IMR-90 (cell line): ENCODE measurements around the gene KLC3.

Source experiments
- FOS ChIP-seq: fragments of 150-350 bp; IDR thresholded peaks from 2 replicates; pipeline ENCODE4 v1.6.1; 2016; ENCODE audit warnings: low read depth, low read length
- TF ChIP-seq, protein P1 (sequence below): conservative IDR thresholded peaks from 2 replicates; pipeline ENCODE4 v1.5.1; 2012; ENCODE audit warnings: mild to moderate bottlenecking, low read depth, low read length, improper control_type of control experiment

DNA sequence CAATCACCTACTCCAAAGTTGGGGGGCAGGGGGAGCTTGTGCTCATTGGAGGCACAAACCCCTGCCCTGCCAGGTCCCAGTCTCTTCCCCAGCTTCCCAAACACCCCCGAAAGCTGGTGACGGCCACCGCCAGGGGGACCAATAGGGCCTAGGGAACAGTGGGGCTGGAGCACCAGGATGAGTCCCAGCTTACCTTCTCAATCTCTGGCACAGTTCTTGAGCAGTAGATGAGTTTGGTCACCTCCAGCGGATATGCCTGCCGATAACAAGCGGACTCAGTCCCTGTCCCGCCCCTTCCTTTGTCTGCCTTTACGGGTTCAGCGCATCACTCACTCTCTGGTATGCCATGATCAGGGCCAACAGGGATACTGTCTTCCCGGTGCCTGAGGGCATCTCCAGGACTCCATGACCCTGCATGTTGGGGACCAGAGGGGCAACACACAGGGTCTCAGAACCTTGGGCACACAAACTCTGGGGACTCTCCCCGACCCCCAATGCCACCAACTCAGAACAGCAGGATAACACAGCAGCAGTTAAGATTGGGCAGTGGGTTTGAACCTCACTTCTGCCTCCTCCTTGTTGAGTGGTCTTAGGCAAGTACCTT is 28.3 kb downstream of the KLC3 start:
- TF ChIP-seq, protein P1, sequence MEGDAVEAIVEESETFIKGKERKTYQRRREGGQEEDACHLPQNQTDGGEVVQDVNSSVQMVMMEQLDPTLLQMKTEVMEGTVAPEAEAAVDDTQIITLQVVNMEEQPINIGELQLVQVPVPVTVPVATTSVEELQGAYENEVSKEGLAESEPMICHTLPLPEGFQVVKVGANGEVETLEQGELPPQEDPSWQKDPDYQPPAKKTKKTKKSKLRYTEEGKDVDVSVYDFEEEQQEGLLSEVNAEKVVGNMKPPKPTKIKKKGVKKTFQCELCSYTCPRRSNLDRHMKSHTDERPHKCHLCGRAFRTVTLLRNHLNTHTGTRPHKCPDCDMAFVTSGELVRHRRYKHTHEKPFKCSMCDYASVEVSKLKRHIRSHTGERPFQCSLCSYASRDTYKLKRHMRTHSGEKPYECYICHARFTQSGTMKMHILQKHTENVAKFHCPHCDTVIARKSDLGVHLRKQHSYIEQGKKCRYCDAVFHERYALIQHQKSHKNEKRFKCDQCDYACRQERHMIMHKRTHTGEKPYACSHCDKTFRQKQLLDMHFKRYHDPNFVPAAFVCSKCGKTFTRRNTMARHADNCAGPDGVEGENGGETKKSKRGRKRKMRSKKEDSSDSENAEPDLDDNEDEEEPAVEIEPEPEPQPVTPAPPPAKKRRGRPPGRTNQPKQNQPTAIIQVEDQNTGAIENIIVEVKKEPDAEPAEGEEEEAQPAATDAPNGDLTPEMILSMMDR = no peak
- TF ChIP-seq FOS = no peak
